Brain microvascular endothelial cell (primary cell): ENCODE results near the gene SPRR1A.

ENCODE experiments used
- DNase-seq: peaks from one replicate; pipeline ENCODE4 v3.0.0-alpha.2; 2020
- H3K27ac ChIP-seq: fragments of 250-450 bp; sonication (Bioruptor Pico); 2 replicates; pipeline ENCODE4 v1.5.1; 2020; ENCODE audit warnings: mild to moderate bottlenecking, moderate library complexity
- H3K27me3 ChIP-seq: fragments of 250-450 bp; sonication (Bioruptor Pico); replicated peaks from 2 replicates; pipeline ENCODE4 v1.5.1; 2020; ENCODE audit warnings: mild to moderate bottlenecking
- H3K36me3 ChIP-seq: fragments of 250-450 bp; sonication (Bioruptor Pico); replicated peaks from 2 replicates; pipeline ENCODE4 v1.5.1; 2020; ENCODE audit warnings: mild to moderate bottlenecking
- H3K4me3 ChIP-seq: 2 replicates; pipeline ENCODE4 v1.5.1; 2011; ENCODE audit warnings: low read depth, mild to moderate bottlenecking, control low read depth, low read length, moderate library complexity
- CTCF ChIP-seq: IDR thresholded peaks from 2 replicates; pipeline ENCODE4 v1.5.1; 2011; ENCODE audit warnings: low read depth, mild to moderate bottlenecking, moderate library complexity, low read length, control low read depth, inconsistent platforms; ENCODE audit errors: missing control alignments
- in situ Hi-C: cut with HindIII; loops from 2 replicates; pipeline ENCODE4 v1.10.0; 2017; ENCODE audit warnings: low sequenced_read_pairs, low pct_ligation_motif_present

SPRR1A gene

GRCh38 chr1:152986578-152986977 lies 2.7 kb downstream of the SPRR1A start:
- no peaks in the 10 kb centered on the region for H3K27me3 ChIP-seq
- in situ Hi-C loops = no loop called here

DNA sequence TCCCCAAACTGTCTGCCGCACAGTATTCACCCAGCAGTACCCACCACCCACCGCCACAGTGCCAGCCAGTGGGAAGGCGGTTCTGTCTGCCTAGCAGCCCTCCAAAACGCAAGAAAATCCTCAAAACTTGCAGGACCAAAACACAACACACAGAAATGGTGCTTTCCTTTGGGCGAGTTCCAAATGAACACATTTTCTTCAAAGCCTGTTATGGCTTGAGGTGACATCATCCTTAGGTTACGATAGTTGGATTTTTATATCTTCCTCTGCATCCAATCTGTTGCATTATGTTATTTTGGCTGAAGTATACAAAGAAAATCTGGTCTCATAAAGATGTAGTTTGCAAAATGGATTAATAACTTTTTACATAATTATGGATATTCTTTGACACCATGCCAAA lies 9.3 kb downstream of the SPRR1A start:
- Histone ChIP-seq H3K36me3 (no peaks in the 10 kb centered on the region), H3K27ac (no peak overlapping the region), H3K27me3 (no peaks in the 10 kb centered on the region), H3K4me3 (no peak overlapping the region)
- no peak for TF ChIP-seq CTCF
- in situ Hi-C loops = no loop called here
- DNase-seq = no peak

More at GRCh38 chr1:152986578-152986977, 2.7 kb downstream of the SPRR1A start:
- no peak overlapping the region for H3K27ac ChIP-seq
- TF ChIP-seq CTCF = no peak
- DNase-seq = no peak
- H3K36me3 ChIP-seq = no peaks in the 10 kb centered on the region
- H3K4me3 ChIP-seq = no peak overlapping the region

GRCh38 chr1:152995842-152996241 lies 12.0 kb downstream of the SPRR1A start:
- Histone ChIP-seq H3K36me3 (no peaks in the 10 kb centered on the region), H3K4me3 (no peak overlapping the region), H3K27ac (no peak overlapping the region), H3K27me3 (no peaks in the 10 kb centered on the region)
- TF ChIP-seq CTCF = no peak
- no peak for DNase-seq
- in situ Hi-C loops = no loop called here

DNA sequence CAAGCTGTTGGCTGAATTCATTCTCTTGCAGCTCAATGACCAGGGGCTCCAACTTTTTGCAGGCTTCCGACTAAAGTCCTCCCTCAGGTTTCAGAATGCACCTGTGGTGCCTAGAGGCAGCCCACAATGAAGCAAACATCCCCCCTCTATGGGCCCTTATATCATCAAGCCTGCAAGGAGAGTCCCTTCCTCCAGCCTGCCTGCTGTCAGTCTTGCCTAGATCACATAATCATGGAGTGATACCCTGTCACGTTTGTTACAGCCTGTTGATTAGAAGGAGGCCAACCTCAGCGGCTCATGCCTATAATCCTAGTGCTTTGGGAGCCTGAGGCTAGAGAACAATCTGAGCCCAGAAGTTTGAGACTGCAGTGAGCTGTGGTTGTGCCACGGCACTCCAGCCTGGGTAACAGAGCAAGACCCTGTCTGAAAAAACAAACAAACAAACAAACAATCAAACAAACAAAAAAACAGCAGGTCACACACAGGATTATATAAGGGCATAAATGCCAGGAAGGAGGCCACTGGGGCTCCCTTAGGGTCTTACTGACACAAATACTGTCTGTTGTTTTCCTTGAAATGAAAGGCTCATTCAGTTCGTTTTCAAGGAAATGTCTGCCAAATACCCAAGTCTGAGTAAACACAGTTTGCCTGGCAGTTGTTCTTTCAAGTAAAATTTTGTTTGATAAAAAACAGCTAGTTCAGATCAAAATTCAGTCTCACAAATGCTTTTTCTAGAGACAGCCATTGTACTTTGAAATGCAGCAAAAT lies 12.9 kb downstream of the SPRR1A start:
- Histone ChIP-seq H3K27me3 (no peaks in the 10 kb centered on the region), H3K27ac (no peak overlapping the region), H3K4me3 (no peak overlapping the region), H3K36me3 (no peaks in the 10 kb centered on the region)
- TF ChIP-seq CTCF = no peak
- DNase-seq = no peak
- in situ Hi-C loops = no loop called here

DNA sequence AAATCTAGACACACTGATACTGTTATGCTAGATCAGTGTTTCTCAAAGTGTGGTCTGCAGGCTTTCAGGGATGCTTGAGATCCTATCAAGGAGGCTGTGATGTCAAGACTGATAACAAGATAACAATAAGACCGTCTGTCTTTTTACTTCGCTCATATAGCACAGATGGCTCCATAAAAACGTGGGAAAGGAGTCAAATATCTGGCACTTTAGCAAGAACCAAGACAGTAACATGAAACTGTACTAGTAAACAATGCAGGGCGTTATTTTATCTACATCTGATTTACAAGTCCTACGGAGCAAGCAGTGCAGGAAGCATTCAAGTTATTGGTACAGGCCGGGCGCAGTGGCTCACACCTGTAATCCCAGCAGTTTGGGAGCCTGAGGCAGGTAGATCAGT lies 14.0 kb downstream of the SPRR1A start:
- Histone ChIP-seq H3K4me3 (no peak overlapping the region), H3K27ac (no peak overlapping the region), H3K36me3 (no peaks in the 10 kb centered on the region), H3K27me3 (no peaks in the 10 kb centered on the region)
- in situ Hi-C loops = no loop called here
- no peak for DNase-seq
- no peak for TF ChIP-seq CTCF

DNA sequence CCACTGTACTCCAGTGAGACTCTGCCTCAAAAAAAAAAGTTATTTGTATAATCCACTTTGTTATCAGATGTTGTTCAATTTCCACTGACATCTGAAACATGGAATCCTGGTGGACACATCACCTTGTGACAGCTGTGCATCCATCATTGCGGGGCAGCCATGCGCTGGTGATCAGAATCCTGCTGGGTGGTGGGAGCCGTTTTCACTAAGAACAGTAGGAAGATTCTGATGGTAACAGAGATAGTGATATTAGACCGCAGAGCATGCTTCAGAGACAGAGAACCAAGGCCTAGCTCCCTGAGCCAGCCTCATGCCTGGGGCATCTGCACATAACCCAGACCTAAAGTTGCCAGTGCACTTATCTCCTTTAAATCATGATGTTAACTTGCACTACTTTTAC lies 14.6 kb downstream of the SPRR1A start:
- Histone ChIP-seq H3K27ac (no peak overlapping the region), H3K36me3 (no peaks in the 10 kb centered on the region), H3K27me3 (no peaks in the 10 kb centered on the region), H3K4me3 (no peak overlapping the region)
- TF ChIP-seq CTCF = no peak
- in situ Hi-C loops = no loop called here
- DNase-seq = no peak
